Measurements from ENCODE around the gene MGA. TPM values are rescaled to one million over a fixed set of nuclear protein-coding genes. Genes with fewer than 3 reads are reported as not detected.

The MGA gene
- total RNA-seq, 4 donors from 2014 or later = 34.9 to 50.7 (median 35.9) TPM

- ATAC-seq (ENCODE audit: low FRiP score) = peak; percentile 69
- TF ChIP-seq, protein P1, sequence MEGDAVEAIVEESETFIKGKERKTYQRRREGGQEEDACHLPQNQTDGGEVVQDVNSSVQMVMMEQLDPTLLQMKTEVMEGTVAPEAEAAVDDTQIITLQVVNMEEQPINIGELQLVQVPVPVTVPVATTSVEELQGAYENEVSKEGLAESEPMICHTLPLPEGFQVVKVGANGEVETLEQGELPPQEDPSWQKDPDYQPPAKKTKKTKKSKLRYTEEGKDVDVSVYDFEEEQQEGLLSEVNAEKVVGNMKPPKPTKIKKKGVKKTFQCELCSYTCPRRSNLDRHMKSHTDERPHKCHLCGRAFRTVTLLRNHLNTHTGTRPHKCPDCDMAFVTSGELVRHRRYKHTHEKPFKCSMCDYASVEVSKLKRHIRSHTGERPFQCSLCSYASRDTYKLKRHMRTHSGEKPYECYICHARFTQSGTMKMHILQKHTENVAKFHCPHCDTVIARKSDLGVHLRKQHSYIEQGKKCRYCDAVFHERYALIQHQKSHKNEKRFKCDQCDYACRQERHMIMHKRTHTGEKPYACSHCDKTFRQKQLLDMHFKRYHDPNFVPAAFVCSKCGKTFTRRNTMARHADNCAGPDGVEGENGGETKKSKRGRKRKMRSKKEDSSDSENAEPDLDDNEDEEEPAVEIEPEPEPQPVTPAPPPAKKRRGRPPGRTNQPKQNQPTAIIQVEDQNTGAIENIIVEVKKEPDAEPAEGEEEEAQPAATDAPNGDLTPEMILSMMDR (IDR thresholded peaks at IDR 0.05) = peak in 1 of 3 donors; percentile 74
- peak; percentile 87 for DNase-seq (ENCODE audit: low spot score)
Measured at GRCh38 chr15:41811432-41812195, 151.4 kb downstream of the MGA start.

GRCh38 chr15:41812820-41813375, 152.7 kb downstream of the MGA start:
- TF ChIP-seq, protein P1 (IDR thresholded peaks at IDR 0.05) = no peak
- no peak for DNase-seq (ENCODE audit: low spot score)
- ATAC-seq (ENCODE audit: low FRiP score) = no peak

DNA sequence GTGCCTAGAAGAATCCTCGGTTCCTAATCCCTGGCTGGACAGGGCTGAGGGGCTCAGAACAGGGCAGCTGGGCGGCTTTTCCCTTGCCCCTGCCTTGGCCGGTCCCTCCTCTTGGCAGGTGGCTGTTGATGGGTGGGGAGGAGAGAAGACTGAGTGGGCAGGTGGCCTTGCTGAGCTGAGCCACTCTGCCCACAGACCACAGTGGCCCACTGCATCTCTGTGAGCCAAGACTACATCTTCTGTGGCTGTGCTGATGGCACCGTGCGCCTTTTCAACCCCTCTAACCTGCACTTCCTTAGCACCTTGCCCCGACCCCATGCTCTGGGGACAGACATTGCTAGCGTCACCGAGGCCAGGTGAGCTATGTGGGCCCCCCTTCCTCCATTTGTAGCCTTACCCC, 153.2 kb downstream of the MGA start:
- ATAC-seq (ENCODE audit: low FRiP score) (no peak), DNase-seq (ENCODE audit: low spot score) (no peak)
- TF ChIP-seq, protein P1 (IDR thresholded peaks at IDR 0.05) = no peak

- no peak for ATAC-seq (ENCODE audit: low FRiP score)
- TF ChIP-seq, protein P1 (IDR thresholded peaks at IDR 0.05) = no peak
- DNase-seq (ENCODE audit: low spot score) = no peak
Measured at GRCh38 chr15:41814534-41814933, 154.3 kb downstream of the MGA start.

DNA sequence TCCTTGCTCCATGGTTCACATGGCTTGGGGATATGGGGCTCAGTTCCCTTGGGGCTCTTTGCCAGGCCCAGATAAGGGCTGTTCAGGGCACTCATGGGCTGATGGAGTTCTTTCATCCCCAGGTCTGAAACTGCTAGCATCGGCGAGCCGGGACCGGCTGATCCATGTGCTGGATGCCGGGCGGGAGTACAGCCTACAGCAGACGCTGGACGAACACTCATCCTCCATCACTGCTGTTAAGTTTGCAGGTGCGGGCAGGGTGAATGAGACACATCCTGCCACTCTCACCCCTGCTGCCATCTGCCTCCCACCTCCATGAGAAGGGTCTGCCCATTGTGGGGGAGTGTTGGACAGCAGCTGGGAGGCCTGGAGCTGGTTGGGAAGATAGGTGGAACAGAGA, 156.6 kb downstream of the MGA start:
- TF ChIP-seq, protein P1 (IDR thresholded peaks at IDR 0.05) = no peak
- DNase-seq (ENCODE audit: low spot score) (no peak), ATAC-seq (ENCODE audit: low FRiP score) (no peak)

- ATAC-seq (ENCODE audit: low FRiP score) = no peak
- TF ChIP-seq, protein P1 (IDR thresholded peaks at IDR 0.05) = no peak
- DNase-seq (ENCODE audit: low spot score) = no peak
Measured at GRCh38 chr15:41817327-41817726, 157.1 kb downstream of the MGA start.

DNA sequence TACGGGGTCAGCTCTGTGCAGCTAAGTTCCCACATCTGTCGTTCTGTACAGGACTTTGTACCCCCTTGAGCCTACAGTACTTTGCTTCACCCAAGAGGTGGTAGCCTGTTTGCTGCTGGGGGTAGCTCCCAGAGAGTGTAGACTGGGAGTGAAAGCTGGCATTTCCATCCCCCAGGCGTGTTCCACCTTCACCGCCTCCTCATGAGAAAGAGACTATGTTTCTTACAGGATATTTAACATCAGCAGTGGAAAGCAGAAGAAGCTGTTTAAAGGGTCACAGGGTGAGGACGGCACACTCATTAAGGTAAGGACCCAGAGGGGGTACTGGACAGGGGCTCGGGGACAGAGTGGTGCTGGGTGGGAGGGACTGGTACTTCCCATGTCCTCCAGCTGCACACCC, 157.6 kb downstream of the MGA start:
- TF ChIP-seq, protein P1 (IDR thresholded peaks at IDR 0.05) = no peak
- no peak for DNase-seq (ENCODE audit: low spot score)
- ATAC-seq (ENCODE audit: low FRiP score) = no peak
